ENCODE results near the gene SEMA5A. TPM values are rescaled to one million over a fixed set of nuclear protein-coding genes. Genes with fewer than 3 reads are reported as not detected.
A peak's percentile ranks its signal among the peaks of the same experiment; 100 is the strongest.

Gene SEMA5A
- total RNA-seq, 1 donor from 2014 or later = 9.3 TPM

- no peaks in the 10 kb centered on the region for H3K36me3 ChIP-seq
- DNase-seq (ENCODE audit: extremely low spot score in 2 of 2) = no peak
- H3K4me1 ChIP-seq = no peaks in the 10 kb centered on the region
- peak overlapping the region; percentile 9 for H3K27ac ChIP-seq
- intact Hi-C loops (cut with DNase I) = no loop called here
- no peak overlapping the region for H3K4me3 ChIP-seq
- TF ChIP-seq POLR2AphosphoS5 (IDR thresholded peaks at IDR 0.05; ENCODE audit: insufficient read depth in 1 of 2, low read depth in 1 of 2) (no peak), CTCF (IDR thresholded peaks at IDR 0.05) (no peak), POLR2A (IDR thresholded peaks at IDR 0.05) (no peak)
- H3K9me3 ChIP-seq = no peaks in the 10 kb centered on the region
- H3K27me3 ChIP-seq = no peaks in the 10 kb centered on the region
These were observed 8.4 kb downstream of the SEMA5A start for GRCh38 chr5:9537223-9538141.

- no peak for TF ChIP-seq POLR2AphosphoS5 (IDR thresholded peaks at IDR 0.05; ENCODE audit: insufficient read depth in 1 of 2, low read depth in 1 of 2)
- TF ChIP-seq CTCF (IDR thresholded peaks at IDR 0.05) = no peak
- TF ChIP-seq POLR2A (IDR thresholded peaks at IDR 0.05) = no peak
- Histone ChIP-seq H3K4me3 (no peak overlapping the region), H3K27ac (no peak overlapping the region), H3K36me3 (no peaks in the 10 kb centered on the region), H3K27me3 (no peaks in the 10 kb centered on the region), H3K9me3 (no peaks in the 10 kb centered on the region), H3K4me1 (no peaks in the 10 kb centered on the region)
- intact Hi-C loops (cut with DNase I) = no loop called here
- no peak for DNase-seq (ENCODE audit: extremely low spot score in 2 of 2)
These were observed 9.2 kb downstream of the SEMA5A start for GRCh38 chr5:9536717-9537116.

- no peak overlapping the region for H3K4me3 ChIP-seq
- H3K9me3 ChIP-seq = no peaks in the 10 kb centered on the region
- H3K4me1 ChIP-seq = no peaks in the 10 kb centered on the region
- TF ChIP-seq CTCF (IDR thresholded peaks at IDR 0.05) = no peak
- TF ChIP-seq POLR2AphosphoS5 (IDR thresholded peaks at IDR 0.05; ENCODE audit: insufficient read depth in 1 of 2, low read depth in 1 of 2) = no peak
- TF ChIP-seq POLR2A (IDR thresholded peaks at IDR 0.05) = no peak
- DNase-seq (ENCODE audit: extremely low spot score in 2 of 2) = no peak
- intact Hi-C loops (cut with DNase I) = no loop called here
- H3K36me3 ChIP-seq = no peaks in the 10 kb centered on the region
- H3K27me3 ChIP-seq = no peaks in the 10 kb centered on the region
- H3K27ac ChIP-seq = no peak overlapping the region
These were observed 10.9 kb downstream of the SEMA5A start for GRCh38 chr5:9534881-9535517.

GRCh38 chr5:9533562-9534364 is 12.1 kb downstream of the SEMA5A start:
- H3K4me1 ChIP-seq = no peaks in the 10 kb centered on the region
- DNase-seq (ENCODE audit: extremely low spot score in 2 of 2) = no peak
- H3K4me3 ChIP-seq = no peak overlapping the region
- H3K27me3 ChIP-seq = no peaks in the 10 kb centered on the region
- no peaks in the 10 kb centered on the region for H3K36me3 ChIP-seq
- no peak overlapping the region for H3K27ac ChIP-seq
- H3K9me3 ChIP-seq = no peaks in the 10 kb centered on the region
- intact Hi-C loops (cut with DNase I) = no loop called here
- no peak for TF ChIP-seq POLR2A (IDR thresholded peaks at IDR 0.05)

- H3K36me3 ChIP-seq = no peaks in the 10 kb centered on the region
- no peak overlapping the region for H3K27ac ChIP-seq
- no peak for DNase-seq (ENCODE audit: extremely low spot score in 2 of 2)
- H3K9me3 ChIP-seq = no peaks in the 10 kb centered on the region
- no peak for TF ChIP-seq POLR2A (IDR thresholded peaks at IDR 0.05)
- TF ChIP-seq POLR2AphosphoS5 (IDR thresholded peaks at IDR 0.05; ENCODE audit: insufficient read depth in 1 of 2, low read depth in 1 of 2) = no peak
- no peak for TF ChIP-seq CTCF (IDR thresholded peaks at IDR 0.05)
- H3K4me1 ChIP-seq = no peaks in the 10 kb centered on the region
- intact Hi-C loops (cut with DNase I) = no loop called here
- H3K27me3 ChIP-seq = no peaks in the 10 kb centered on the region
- H3K4me3 ChIP-seq = no peak overlapping the region
These were observed 12.8 kb downstream of the SEMA5A start for GRCh38 chr5:9533096-9533495.
